Sigmoid colon (tissue), 7 donors: ENCODE measurements around the gene MED26. TPM values are rescaled to one million over a fixed set of nuclear protein-coding genes. Genes with fewer than 3 reads are reported as not detected.

Experiments
- DNase-seq: peaks from one replicate; pipeline ENCODE4 v3.0.0-alpha.2; 2019
- H3K27ac ChIP-seq, 4 donors: fragments of 200-600 bp; sonication (generic); one replicate each; pipeline ENCODE4 v1.5.1; 2016 to 2019; ENCODE audit warnings: mild to moderate bottlenecking in 1 of 4
- H3K27me3 ChIP-seq, 3 donors: fragments of 200-600 bp; sonication (generic); one replicate each; pipeline ENCODE4 v1.5.1; 2019; ENCODE audit warnings: mild to moderate bottlenecking in 1 of 3
- H3K36me3 ChIP-seq, 4 donors: fragments of 200-600 bp; sonication (generic); one replicate each; pipeline ENCODE4 v1.5.1; 2016 to 2019
- H3K4me1 ChIP-seq, 4 donors: fragments of 200-600 bp; sonication (generic); one replicate each; pipeline ENCODE4 v1.5.1; 2017 to 2019
- H3K4me3 ChIP-seq, 4 donors: fragments of 200-600 bp; sonication (generic); one replicate each; pipeline ENCODE4 v1.5.1; 2017 to 2019; ENCODE audit warnings: mild to moderate bottlenecking in 2 of 4, moderate library complexity in 1 of 4
- H3K9me3 ChIP-seq, 4 donors: fragments of 200-600 bp in 3 of 4; sonication (generic) in 3 of 4; one replicate each; pipeline versions ENCODE4 v1.5.1 to v1.6.1; 2013 to 2019
- CTCF ChIP-seq, 4 experiments: fragments of 450-650 bp in 3 of 4; fragments of 200-600 bp in 1 of 4; IDR thresholded peaks; one replicate each; pipeline ENCODE4 v1.5.1; 2016 to 2019; ENCODE audit warnings: antibody characterized with exemption in 4 of 4, mild to moderate bottlenecking in 3 of 4, moderate library complexity in 2 of 4
- EP300 ChIP-seq, 4 donors: sonication (generic); formaldehyde crosslinking; IDR thresholded peaks; one replicate each; pipeline ENCODE4 v1.6.1; 2017; ENCODE audit warnings: antibody characterized with exemption in 4 of 4
- POLR2A ChIP-seq, 2 donors: fragments of 450-650 bp; IDR thresholded peaks; one replicate each; pipeline ENCODE4 v1.6.1; 2016; ENCODE audit warnings: antibody characterized with exemption in 2 of 2, mild to moderate bottlenecking in 2 of 2, moderate library complexity in 2 of 2
- POLR2AphosphoS5 ChIP-seq, 4 donors: sonication (generic); formaldehyde crosslinking; IDR thresholded peaks; one replicate each; pipeline ENCODE4 v1.6.1; 2017; ENCODE audit warnings: antibody characterized with exemption in 4 of 4
- WGBS, 2 donors: extraction: QIAGEN DNeasy Blood & Tissue Kit; methylation state at CpG; one replicate each; pipeline ENCODE4 v1.1.7; 2013; 5-methylcytosine and 5-hydroxymethylcytosine counted together
- intact Hi-C: fragments of 100-400 bp; cut with DNase I; formaldehyde crosslinking; loops from one replicate; pipeline ENCODE4 v1.15.1; 2023
- polyA plus RNA-seq, 3 donors: library from polyadenylated mRNA; stranded (reverse); fragments of 200-250 nt; gene quantifications; one replicate each; pipeline ENCODE4 v1.2.3, GENCODE V29; 2013
- total RNA-seq, 4 donors: library from RNA; depleted of rRNA; stranded (reverse); fragments of >200 nt; gene quantifications; one replicate each; pipeline ENCODE4 v1.1.0, GENCODE V29; 2016
- donor health status: healthy with polysubstance abuse.
- donor health status: Bipolar disorder and iron deficiency.
- donor health status: healthy.

MED26 gene
- total and polyA plus RNA-seq, 7 donors: 3.0 to 7.9 (median 5.4) TPM

GRCh38 chr19:16607819-16608218 lies 20.2 kb downstream of the MED26 start:
- WGBS, 2 donors: 67 to 80% methylated on average over 12 of the region's 12 CpGs
- Histone ChIP-seq H3K27me3 (no peaks in the 10 kb centered on the region), H3K36me3 (no peaks in the 10 kb centered on the region), H3K4me3 (no peak overlapping the region), H3K27ac (peak overlapping the region; percentile 73 to 89 (median 85)), H3K4me1 (peaks cover 0 to 80% (median 68%) of the 10 kb centered on the region in 4 donors), H3K9me3 (no peaks in the 10 kb centered on the region)
- intact Hi-C loops: loop anchor here (5.0 kb wide), 1 partner anchor 36 kb away; the partner anchor contains the start of gene SLC35E1
- no peak for DNase-seq
- no peak for TF ChIP-seq CTCF (IDR thresholded peaks at IDR 0.05)
- no peak for TF ChIP-seq EP300 (IDR thresholded peaks at IDR 0.05)
- TF ChIP-seq POLR2AphosphoS5 (IDR thresholded peaks at IDR 0.05): no peak
- no peak for TF ChIP-seq POLR2A (IDR thresholded peaks at IDR 0.05)

GRCh38 chr19:16605553-16605994 lies 22.4 kb downstream of the MED26 start:
- H3K27me3 ChIP-seq: no peaks in the 10 kb centered on the region
- TF ChIP-seq POLR2A (IDR thresholded peaks at IDR 0.05): no peak
- peak in 2 of 4 experiments; percentile 13 to 18 for TF ChIP-seq CTCF (IDR thresholded peaks at IDR 0.05)
- no peaks in the 10 kb centered on the region for H3K36me3 ChIP-seq
- H3K4me1 ChIP-seq: peaks cover 0 to 62% (median 52%) of the 10 kb centered on the region in 4 donors
- H3K27ac ChIP-seq: peak overlapping the region in 3 of 4 donors; percentile 37 to 89 (median 60)
- DNase-seq: peak; percentile 78
- intact Hi-C loops: loop anchor here (5.0 kb wide), 1 partner anchor 33 kb away; the partner anchor contains the start of gene SLC35E1
- H3K4me3 ChIP-seq: no peak overlapping the region
- H3K9me3 ChIP-seq: no peaks in the 10 kb centered on the region
- WGBS, 2 donors: 74 to 78% methylated on average over 8 of the region's 8 CpGs

DNA sequence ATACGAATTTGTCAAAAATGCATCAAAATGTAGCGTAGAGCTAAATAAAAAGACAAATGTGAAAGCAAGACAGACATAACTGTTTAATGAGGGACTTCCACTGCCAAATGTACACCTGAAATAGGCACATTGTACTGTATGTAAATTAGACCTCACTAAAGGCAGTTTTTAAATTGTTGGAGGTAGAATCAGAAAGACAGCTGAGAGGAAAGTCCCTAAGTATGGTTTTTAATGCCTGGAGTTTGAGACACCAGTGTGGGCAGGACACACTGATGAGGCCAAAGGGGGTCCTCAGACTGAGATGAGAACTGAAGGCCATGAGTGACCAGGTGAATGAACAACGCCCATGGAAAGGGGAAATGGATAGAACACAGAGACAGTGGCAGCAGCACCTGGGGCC lies 22.9 kb downstream of the MED26 start:
- no peak overlapping the region for H3K4me3 ChIP-seq
- TF ChIP-seq POLR2AphosphoS5 (IDR thresholded peaks at IDR 0.05) (no peak), CTCF (IDR thresholded peaks at IDR 0.05) (no peak), POLR2A (IDR thresholded peaks at IDR 0.05) (no peak), EP300 (IDR thresholded peaks at IDR 0.05) (no peak)
- peak overlapping the region in 2 of 4 donors; percentile 60 to 89 for H3K27ac ChIP-seq
- intact Hi-C loops: loop anchor here (5.0 kb wide), 1 partner anchor 33 kb away; the partner anchor contains the start of gene SLC35E1
- no peaks in the 10 kb centered on the region for H3K36me3 ChIP-seq
- H3K27me3 ChIP-seq: no peaks in the 10 kb centered on the region
- H3K9me3 ChIP-seq: no peaks in the 10 kb centered on the region
- 90 to 91% methylated on average over 3 of the region's 3 CpGs for WGBS, 2 donors
- no peak for DNase-seq
- peaks cover 0 to 59% (median 52%) of the 10 kb centered on the region in 4 donors for H3K4me1 ChIP-seq

GRCh38 chr19:16604615-16605014 lies 23.4 kb downstream of the MED26 start:
- no peaks in the 10 kb centered on the region for H3K9me3 ChIP-seq
- intact Hi-C loops: loop anchor here (5.0 kb wide), 1 partner anchor 32 kb away; the partner anchor contains the start of gene SLC35E1
- no peak overlapping the region for H3K4me3 ChIP-seq
- DNase-seq: no peak
- 86 to 95% methylated on average over 6 of the region's 6 CpGs for WGBS, 2 donors
- H3K36me3 ChIP-seq: no peaks in the 10 kb centered on the region
- H3K4me1 ChIP-seq: peaks cover 0 to 59% (median 53%) of the 10 kb centered on the region in 4 donors
- H3K27ac ChIP-seq: no peak overlapping the region
- no peak for TF ChIP-seq EP300 (IDR thresholded peaks at IDR 0.05)
- no peak for TF ChIP-seq CTCF (IDR thresholded peaks at IDR 0.05)
- no peak for TF ChIP-seq POLR2A (IDR thresholded peaks at IDR 0.05)
- no peak for TF ChIP-seq POLR2AphosphoS5 (IDR thresholded peaks at IDR 0.05)
- H3K27me3 ChIP-seq: no peaks in the 10 kb centered on the region

DNA sequence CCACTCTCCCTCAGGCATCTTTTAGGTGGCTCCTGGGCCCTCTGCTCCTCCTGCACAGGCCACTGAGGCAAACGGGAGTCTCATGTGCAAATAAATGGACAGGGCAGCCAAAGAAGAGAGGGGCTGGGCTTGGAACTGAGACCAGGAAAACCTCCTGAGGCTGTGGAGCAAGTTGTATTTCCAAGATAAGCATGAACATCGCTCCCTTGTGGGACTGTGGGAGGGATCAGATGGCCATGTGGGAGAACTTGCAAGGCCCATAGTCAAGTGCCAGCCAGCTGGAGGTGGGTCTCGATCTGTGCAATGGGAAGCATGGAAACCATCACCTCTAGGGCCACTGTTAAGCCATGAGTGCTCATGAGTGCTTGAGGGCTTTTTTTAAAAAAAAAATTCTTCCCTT lies 24.9 kb downstream of the MED26 start:
- no peak overlapping the region for H3K27ac ChIP-seq
- H3K4me3 ChIP-seq: no peak overlapping the region
- H3K9me3 ChIP-seq: no peaks in the 10 kb centered on the region
- DNase-seq: no peak
- intact Hi-C loops: no loop called here
- H3K36me3 ChIP-seq: no peaks in the 10 kb centered on the region
- H3K4me1 ChIP-seq: peaks cover 0 to 59% (median 52%) of the 10 kb centered on the region in 4 donors
- WGBS, 2 donors: 59 to 77% methylated on average over 3 of the region's 3 CpGs
- H3K27me3 ChIP-seq: no peaks in the 10 kb centered on the region
- no peak for TF ChIP-seq POLR2A (IDR thresholded peaks at IDR 0.05)
- TF ChIP-seq EP300 (IDR thresholded peaks at IDR 0.05): no peak
- no peak for TF ChIP-seq CTCF (IDR thresholded peaks at IDR 0.05)
- TF ChIP-seq POLR2AphosphoS5 (IDR thresholded peaks at IDR 0.05): no peak
